ENCODE measurements around the gene AMDHD1.

DNA sequence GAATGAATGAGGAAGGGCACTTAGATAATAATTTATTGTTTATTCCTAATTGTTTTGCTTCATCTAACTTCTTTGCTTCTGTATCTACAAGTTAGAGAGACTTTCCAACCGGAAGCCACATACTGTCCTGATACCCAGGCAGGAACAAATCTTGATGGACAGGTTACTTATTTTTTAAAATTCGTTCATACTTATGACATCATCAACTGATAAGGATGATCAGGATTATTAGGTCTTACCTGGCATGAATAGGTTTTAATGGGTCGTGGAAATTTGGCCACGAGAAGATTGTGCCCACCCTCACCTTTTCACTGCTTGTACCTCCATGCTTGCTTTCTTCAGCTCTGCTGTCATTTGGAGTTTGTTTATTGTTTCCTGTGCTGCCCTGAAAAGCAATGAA lies 45.0 kb upstream of the AMDHD1 start:
- TF ChIP-seq, protein P1, sequence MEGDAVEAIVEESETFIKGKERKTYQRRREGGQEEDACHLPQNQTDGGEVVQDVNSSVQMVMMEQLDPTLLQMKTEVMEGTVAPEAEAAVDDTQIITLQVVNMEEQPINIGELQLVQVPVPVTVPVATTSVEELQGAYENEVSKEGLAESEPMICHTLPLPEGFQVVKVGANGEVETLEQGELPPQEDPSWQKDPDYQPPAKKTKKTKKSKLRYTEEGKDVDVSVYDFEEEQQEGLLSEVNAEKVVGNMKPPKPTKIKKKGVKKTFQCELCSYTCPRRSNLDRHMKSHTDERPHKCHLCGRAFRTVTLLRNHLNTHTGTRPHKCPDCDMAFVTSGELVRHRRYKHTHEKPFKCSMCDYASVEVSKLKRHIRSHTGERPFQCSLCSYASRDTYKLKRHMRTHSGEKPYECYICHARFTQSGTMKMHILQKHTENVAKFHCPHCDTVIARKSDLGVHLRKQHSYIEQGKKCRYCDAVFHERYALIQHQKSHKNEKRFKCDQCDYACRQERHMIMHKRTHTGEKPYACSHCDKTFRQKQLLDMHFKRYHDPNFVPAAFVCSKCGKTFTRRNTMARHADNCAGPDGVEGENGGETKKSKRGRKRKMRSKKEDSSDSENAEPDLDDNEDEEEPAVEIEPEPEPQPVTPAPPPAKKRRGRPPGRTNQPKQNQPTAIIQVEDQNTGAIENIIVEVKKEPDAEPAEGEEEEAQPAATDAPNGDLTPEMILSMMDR (IDR thresholded peaks at IDR 0.05), result no peak
- no peak for TF ChIP-seq ZFX (IDR thresholded peaks at IDR 0.05; ENCODE audit: borderline replicate concordance)

All from 22Rv1 (cell line).